IMR-90 (cell line): ENCODE results near the gene ZNF358. TPM values are rescaled to one million over a fixed set of nuclear protein-coding genes. Genes with fewer than 3 reads are reported as not detected.

ENCODE experiments used
- ATAC-seq: fragments of 200-7000 bp; cut with Tn5 transposase; 2 replicates; pipeline ENCODE4 v1.9.1; 2020; ENCODE audit warnings: low read depth, mild to moderate bottlenecking, moderate library complexity
- BruUV-seq: library from RNA; stranded (reverse); fragments of 400-500 nt; replicated peaks from 2 replicates; lab custom pipeline; 2021; lab: Mats Ljungman, UMichigan
- CTCF ChIA-PET: fragments of 300-600 bp; formaldehyde crosslinking; extraction: SDS; loops from one replicate; lab custom pipeline; 2021; ENCODE audit warnings: antibody characterized with exemption; lab: Yijun Ruan, JAX
- POLR2A ChIA-PET: fragments of 300-600 bp; sonication (Branson Sonifier 250); formaldehyde crosslinking; loops from one replicate; lab custom pipeline; 2022; ENCODE audit warnings: antibody characterized with exemption; ENCODE audit not compliant: unreplicated experiment; lab: Charles Lee
- DNase-seq: peaks from one replicate; pipeline ENCODE4 v3.0.0; 2013
- H2AFZ ChIP-seq: replicated peaks from 2 replicates; pipeline ENCODE3; 2013; ENCODE audit warnings: low read length, mild to moderate bottlenecking; ENCODE audit not compliant: poor library complexity
- H2AK5ac ChIP-seq: 2 replicates; pipeline ENCODE4 v1.6.1; 2013; ENCODE audit warnings: low read depth, low read length, inconsistent platforms
- H2AK9ac ChIP-seq: replicated peaks from 2 replicates; pipeline ENCODE3; 2013; ENCODE audit warnings: mild to moderate bottlenecking, low read depth, low read length, moderate library complexity; ENCODE audit not compliant: poor library complexity
- H2BK120ac ChIP-seq: 2 replicates; pipeline ENCODE4 v1.6.1; 2013; ENCODE audit warnings: low read depth, low read length, inconsistent platforms
- H2BK15ac ChIP-seq: 3 replicates; pipeline ENCODE4 v1.6.1; 2013; ENCODE audit warnings: low read depth, low read length, inconsistent platforms
- H2BK20ac ChIP-seq: 2 replicates; pipeline ENCODE4 v1.6.1; 2013; ENCODE audit warnings: low read depth, mild to moderate bottlenecking, inconsistent platforms, low read length, moderate library complexity
- H2BK5ac ChIP-seq: 2 replicates; pipeline ENCODE4 v1.6.1; 2013; ENCODE audit warnings: mild to moderate bottlenecking, low read depth, low read length, inconsistent platforms; ENCODE audit not compliant: poor library complexity, severe bottlenecking
- H3K14ac ChIP-seq: replicated peaks from 2 replicates; pipeline ENCODE4 v1.6.1; 2013; ENCODE audit warnings: low read depth, low read length, inconsistent platforms
- H3K18ac ChIP-seq: 2 replicates; pipeline ENCODE4 v1.6.1; 2013; ENCODE audit warnings: low read depth, low read length, control low read depth
- H3K23ac ChIP-seq: 2 replicates; pipeline ENCODE4 v1.6.1; 2013; ENCODE audit warnings: low read depth, low read length, inconsistent platforms
- H3K27ac ChIP-seq: 2 replicates; pipeline ENCODE4 v1.5.1; 2013; ENCODE audit warnings: mild to moderate bottlenecking, control low read depth, low read length; ENCODE audit not compliant: insufficient read depth
- H3K27me3 ChIP-seq: 2 replicates; pipeline ENCODE4 v1.6.1; 2013; ENCODE audit warnings: low read length; ENCODE audit not compliant: control insufficient read depth, insufficient read depth
- H3K36me3 ChIP-seq: 2 replicates; pipeline ENCODE4 v1.6.1; 2013; ENCODE audit warnings: low read length, mixed read lengths; ENCODE audit not compliant: control insufficient read depth, insufficient read depth
- H3K4ac ChIP-seq: 2 replicates; pipeline ENCODE4 v1.6.1; 2013; ENCODE audit warnings: low read depth, low read length, inconsistent platforms
- H3K4me1 ChIP-seq: 2 replicates; pipeline ENCODE4 v1.6.1; 2013; ENCODE audit warnings: low read length, mixed read lengths; ENCODE audit not compliant: control insufficient read depth, insufficient read depth
- H3K4me2 ChIP-seq: 2 replicates; pipeline ENCODE4 v1.6.1; 2013; ENCODE audit warnings: low read depth, mild to moderate bottlenecking, control low read depth, low read length, moderate library complexity
- H3K4me3 ChIP-seq: 2 replicates; pipeline ENCODE4 v1.5.1; 2013; ENCODE audit warnings: low read depth, mild to moderate bottlenecking, control low read depth, low read length, moderate library complexity; ENCODE audit not compliant: insufficient read depth
- H3K56ac ChIP-seq: 2 replicates; pipeline ENCODE4 v1.6.1; 2013; ENCODE audit warnings: low read length, inconsistent platforms; ENCODE audit not compliant: insufficient read depth; ENCODE audit errors: extremely low read depth
- H3K79me1 ChIP-seq, 2 experiments: 2 replicates each; pipeline ENCODE4 v1.6.1; 2013; ENCODE audit warnings: low read length in 2 of 2, inconsistent platforms in 1 of 2, low read depth in 1 of 2
- H3K9ac ChIP-seq: 2 replicates; pipeline ENCODE4 v1.6.1; 2013; ENCODE audit warnings: low read depth, low read length, control low read depth
- H3K9me1 ChIP-seq: 2 replicates; pipeline ENCODE4 v1.6.1; 2013; ENCODE audit warnings: low read length, inconsistent platforms; ENCODE audit not compliant: insufficient read depth
- H3K9me3 ChIP-seq: 2 replicates; pipeline ENCODE4 v1.6.1; 2013; ENCODE audit warnings: low read length; ENCODE audit not compliant: control insufficient read depth, insufficient read depth
- H4K20me1 ChIP-seq: 2 replicates; pipeline ENCODE4 v1.6.1; 2013; ENCODE audit warnings: low read length, inconsistent platforms; ENCODE audit not compliant: insufficient read depth
- H4K5ac ChIP-seq: 2 replicates; pipeline ENCODE4 v1.6.1; 2013; ENCODE audit warnings: mild to moderate bottlenecking, low read depth, low read length, control low read depth
- H4K8ac ChIP-seq, 2 experiments: 2 replicates each; pipeline ENCODE4 v1.6.1; 2013; ENCODE audit warnings: low read depth in 2 of 2, low read length in 2 of 2, control low read depth in 1 of 2, inconsistent platforms in 1 of 2
- H4K91ac ChIP-seq: 2 replicates; pipeline ENCODE4 v1.6.1; 2013; ENCODE audit warnings: low read depth, low read length, inconsistent platforms; ENCODE audit not compliant: insufficient read depth
- BHLHE40 ChIP-seq: fragments of 150-350 bp; IDR thresholded peaks from 2 replicates; pipeline ENCODE4 v1.6.1; 2016; ENCODE audit warnings: mild to moderate bottlenecking, low read depth, low read length
- CEBPB ChIP-seq: IDR thresholded peaks from 2 replicates; pipeline ENCODE4 v1.6.1; 2012; ENCODE audit warnings: low read depth, low read length, improper control_type of control experiment
- CHD1 ChIP-seq: IDR thresholded peaks from 2 replicates; pipeline ENCODE4 v1.6.1; 2012; ENCODE audit warnings: low read depth, low read length, improper control_type of control experiment
- FOS ChIP-seq: fragments of 150-350 bp; IDR thresholded peaks from 2 replicates; pipeline ENCODE4 v1.6.1; 2016; ENCODE audit warnings: low read depth, low read length
- MAZ ChIP-seq: IDR thresholded peaks from 2 replicates; pipeline ENCODE4 v1.6.1; 2012; ENCODE audit warnings: low read depth, mild to moderate bottlenecking, low read length, improper control_type of control experiment, moderate library complexity, borderline replicate concordance
- MXI1 ChIP-seq: IDR thresholded peaks from 2 replicates; pipeline ENCODE4 v1.6.1; 2012; ENCODE audit warnings: low read depth, mild to moderate bottlenecking, low read length, moderate library complexity, borderline replicate concordance
- NFE2L2 ChIP-seq: fragments of 150-350 bp; IDR thresholded peaks from 2 replicates; pipeline ENCODE4 v1.6.1; 2016; ENCODE audit warnings: low read depth, mild to moderate bottlenecking, low read length
- POLR2A ChIP-seq: IDR thresholded peaks from 2 replicates; pipeline ENCODE4 v1.6.1; 2012; ENCODE audit warnings: mild to moderate bottlenecking, low read depth, low read length
- RAD21 ChIP-seq: IDR thresholded peaks from 2 replicates; pipeline ENCODE4 v1.6.1; 2012; ENCODE audit warnings: low read length, improper control_type of control experiment
- RCOR1 ChIP-seq: IDR thresholded peaks from 2 replicates; pipeline ENCODE4 v1.6.1; 2012; ENCODE audit warnings: mild to moderate bottlenecking, low read length, improper control_type of control experiment; ENCODE audit not compliant: insufficient replicate concordance
- RFX5 ChIP-seq: IDR thresholded peaks from 2 replicates; pipeline ENCODE4 v1.8.0; 2012; ENCODE audit warnings: low read depth, mild to moderate bottlenecking, low read length, moderate library complexity
- WGBS, 2 experiments: methylation state at CpG; one replicate each; pipeline versions ENCODE4 v1.1.5 to v1.1.7; 2013; ENCODE audit warnings: missing lambda C conversion rate in 2 of 2; ENCODE audit not compliant: insufficient read length in 1 of 2; ENCODE audit errors: extremely low coverage in 2 of 2; 5-methylcytosine and 5-hydroxymethylcytosine counted together
- dilution Hi-C: fragments of 300-500 bp; cut with HindIII; formaldehyde crosslinking; loops from one replicate; pipeline ENCODE4 v1.14.3; 2018; ENCODE audit warnings: low sequenced_read_pairs; ENCODE audit not compliant: unreplicated experiment
- in situ Hi-C: fragments of 300-500 bp; cut with MboI; formaldehyde crosslinking; loops from 3 replicates; pipeline ENCODE4 v1.14.3; 2019; ENCODE audit warnings: low sequenced_read_pairs, inconsistent platforms, mixed read lengths
- intact Hi-C: fragments of 100-400 bp; cut with micrococcal nuclease; formaldehyde crosslinking; loops from 2 replicates; pipeline ENCODE4 v1.10.0; 2022
- polyA plus RNA-seq, 3 experiments: library from polyadenylated mRNA; depleted of rRNA; stranded (reverse); fragments of >200 nt; gene quantifications; 2 replicates each; pipeline ENCODE4 v1.2.3, GENCODE V29; 2012; ENCODE audit warnings: low replicate concordance in 1 of 3
- total RNA-seq: library from RNA; depleted of rRNA; stranded (reverse); fragments of >200 nt; gene quantifications from 2 replicates; pipeline ENCODE4 v1.2.3, GENCODE V29; 2012
- TF ChIP-seq, protein P1 (sequence below): conservative IDR thresholded peaks from 2 replicates; pipeline ENCODE4 v1.5.1; 2012; ENCODE audit warnings: mild to moderate bottlenecking, low read depth, low read length, improper control_type of control experiment
- TF ChIP-seq, protein P2 (sequence below): fragments of 150-350 bp; IDR thresholded peaks from 2 replicates; pipeline ENCODE4 v1.6.1; 2016; ENCODE audit warnings: low read depth, mild to moderate bottlenecking, low read length, moderate library complexity, borderline replicate concordance

ZNF358 gene
- total and polyA plus RNA-seq, 2 of the 4 experiments (the other 2 are of a cell fraction), result 5.4 to 30.7 TPM

DNA sequence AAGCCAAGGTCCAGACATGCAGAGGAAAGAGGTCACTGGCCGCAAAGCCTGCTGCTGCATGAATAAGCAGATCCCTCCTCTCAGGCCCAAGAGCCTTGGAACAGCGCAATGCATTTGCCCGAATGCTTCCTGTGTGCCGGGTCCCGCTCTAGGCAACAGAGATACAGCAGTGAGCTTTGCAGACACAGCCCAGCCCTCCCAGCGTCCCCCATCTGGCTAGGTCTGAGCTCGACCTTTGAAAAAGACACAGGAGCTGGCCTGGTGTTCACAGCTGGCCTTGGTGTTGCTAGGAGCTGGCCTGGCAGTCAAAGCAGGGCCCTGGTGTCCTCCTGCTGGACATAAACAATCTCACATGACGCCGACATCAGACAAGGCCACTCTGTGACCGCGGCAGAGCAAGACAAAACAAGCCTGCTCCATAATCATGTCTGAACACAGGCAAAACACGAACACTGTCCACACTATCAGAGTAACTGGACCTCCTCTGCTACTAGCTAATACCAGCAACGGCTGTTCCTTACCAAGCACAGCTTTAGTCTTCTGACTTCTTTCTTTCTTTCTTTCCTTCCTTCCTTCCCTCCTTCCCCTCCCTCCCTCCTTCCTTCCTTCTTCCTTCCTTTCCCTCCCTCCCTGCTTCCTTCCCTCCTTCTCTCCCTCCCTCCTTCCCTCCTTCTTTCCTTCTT lies 21.3 kb upstream of the ZNF358 start:
- no TSS peak for BruUV-seq
- TF ChIP-seq CHD1 (no peak), RAD21 (no peak), MXI1 (no peak), FOS (no peak), MAZ (no peak), NFE2L2 (no peak), BHLHE40 (no peak), RFX5 (no peak), CEBPB (no peak), POLR2A (no peak), RCOR1 (no peak)
- TF ChIP-seq, protein P1, sequence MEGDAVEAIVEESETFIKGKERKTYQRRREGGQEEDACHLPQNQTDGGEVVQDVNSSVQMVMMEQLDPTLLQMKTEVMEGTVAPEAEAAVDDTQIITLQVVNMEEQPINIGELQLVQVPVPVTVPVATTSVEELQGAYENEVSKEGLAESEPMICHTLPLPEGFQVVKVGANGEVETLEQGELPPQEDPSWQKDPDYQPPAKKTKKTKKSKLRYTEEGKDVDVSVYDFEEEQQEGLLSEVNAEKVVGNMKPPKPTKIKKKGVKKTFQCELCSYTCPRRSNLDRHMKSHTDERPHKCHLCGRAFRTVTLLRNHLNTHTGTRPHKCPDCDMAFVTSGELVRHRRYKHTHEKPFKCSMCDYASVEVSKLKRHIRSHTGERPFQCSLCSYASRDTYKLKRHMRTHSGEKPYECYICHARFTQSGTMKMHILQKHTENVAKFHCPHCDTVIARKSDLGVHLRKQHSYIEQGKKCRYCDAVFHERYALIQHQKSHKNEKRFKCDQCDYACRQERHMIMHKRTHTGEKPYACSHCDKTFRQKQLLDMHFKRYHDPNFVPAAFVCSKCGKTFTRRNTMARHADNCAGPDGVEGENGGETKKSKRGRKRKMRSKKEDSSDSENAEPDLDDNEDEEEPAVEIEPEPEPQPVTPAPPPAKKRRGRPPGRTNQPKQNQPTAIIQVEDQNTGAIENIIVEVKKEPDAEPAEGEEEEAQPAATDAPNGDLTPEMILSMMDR, result no peak
- TF ChIP-seq, protein P2, sequence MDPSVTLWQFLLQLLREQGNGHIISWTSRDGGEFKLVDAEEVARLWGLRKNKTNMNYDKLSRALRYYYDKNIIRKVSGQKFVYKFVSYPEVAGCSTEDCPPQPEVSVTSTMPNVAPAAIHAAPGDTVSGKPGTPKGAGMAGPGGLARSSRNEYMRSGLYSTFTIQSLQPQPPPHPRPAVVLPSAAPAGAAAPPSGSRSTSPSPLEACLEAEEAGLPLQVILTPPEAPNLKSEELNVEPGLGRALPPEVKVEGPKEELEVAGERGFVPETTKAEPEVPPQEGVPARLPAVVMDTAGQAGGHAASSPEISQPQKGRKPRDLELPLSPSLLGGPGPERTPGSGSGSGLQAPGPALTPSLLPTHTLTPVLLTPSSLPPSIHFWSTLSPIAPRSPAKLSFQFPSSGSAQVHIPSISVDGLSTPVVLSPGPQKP, result no peak
- in situ Hi-C loops (no loop called here), intact Hi-C loops (no loop called here), dilution Hi-C loops (no loop called here)
- Histone ChIP-seq H2AFZ (peak overlapping the region; percentile 89), H3K27me3 (peaks cover 3% of the 10 kb centered on the region), H3K9ac (peak overlapping the region; percentile 21; the same call in 1 of the 2 replicates), H2BK15ac (peak overlapping the region; percentile 2; the same call in 1 of the 3 replicates), H4K91ac (no peak overlapping the region; the same call in 1 of the 2 replicates), H3K79me1 (no peaks in the 10 kb centered on the region), H3K27ac (peak overlapping the region; percentile 17; the same call in 1 of the 2 replicates), H3K36me3 (no peaks in the 10 kb centered on the region), H3K14ac (no peak overlapping the region), H2BK20ac (0 out of 2 replicates have a peak overlapping the region, but pooled peaks have one; percentile 26), H3K4me1 (peaks cover 4% of the 10 kb centered on the region; the same call in 1 of the 2 replicates), H3K4me3 (no peak overlapping the region), H3K4me2 (no peak overlapping the region; the same call in 1 of the 2 replicates), H2BK120ac (no peak overlapping the region), H2AK9ac (no peak overlapping the region), H2AK5ac (no peak overlapping the region; the same call in 1 of the 2 replicates), H4K5ac (peak overlapping the region; percentile 84; the same call in 1 of the 2 replicates), H3K23ac (0 out of 2 replicates have a peak overlapping the region, but pooled peaks have one; percentile 5), H2BK5ac (no peak overlapping the region), H3K9me1 (no peaks in the 10 kb centered on the region), H4K20me1 (no peaks in the 10 kb centered on the region), H3K56ac (no peak overlapping the region), H3K4ac (peak overlapping the region; percentile 30; the same call in 1 of the 2 replicates), H3K18ac (peak overlapping the region; percentile 16; the same call in 1 of the 2 replicates), H4K8ac (peak overlapping the region; percentile 62 to 85), H3K9me3 (no peaks in the 10 kb centered on the region)
- ATAC-seq, result peak; percentile 66
- CTCF ChIA-PET, result interaction anchor here (0.7 kb wide), 1 partner anchor 77 kb away, joined by 3 read pairs; no protein-coding TSS in a partner anchor
- 24% methylated on average over 9 of the region's 13 CpGs; no CpG with 5 or more reads in 1 of the 2 experiments for WGBS, 2 experiments
- no peak for DNase-seq
- POLR2A ChIA-PET, result interaction anchor here (0.6 kb wide), 1 partner anchor 22 kb away, joined by 3 read pairs; the partner anchor contains the start of gene ZNF358
